DND-41 (cell line): ENCODE results near the gene ACSM2A.

Experiments
- ATAC-seq: fragments of 200-7000 bp; cut with Tn5 transposase; 3 replicates; pipeline ENCODE4 v1.9.1; 2021; ENCODE audit warnings: low read depth; ENCODE audit not compliant: insufficient read depth
- DNase-seq: peaks from one replicate; pipeline ENCODE4 v3.0.0-alpha.2; 2020
- H2AFZ ChIP-seq: 2 replicates; pipeline ENCODE4 v1.6.0; 2012; ENCODE audit warnings: low read depth, low read length
- H3K27ac ChIP-seq: 2 replicates; pipeline ENCODE4 v1.5.1; 2012; ENCODE audit warnings: low read length, inconsistent platforms
- H3K27me3 ChIP-seq: fragments of 200-600 bp; sonication (generic); 2 replicates; pipeline ENCODE4 v1.6.0; 2012; ENCODE audit warnings: low read length, mild to moderate bottlenecking, inconsistent platforms; ENCODE audit not compliant: insufficient read depth, poor library complexity
- H3K36me3 ChIP-seq: 2 replicates; pipeline ENCODE4 v1.5.1; 2012; ENCODE audit warnings: low read length, inconsistent platforms; ENCODE audit not compliant: insufficient read depth
- H3K4me1 ChIP-seq: 2 replicates; pipeline ENCODE4 v1.5.1; 2012; ENCODE audit warnings: mild to moderate bottlenecking, low read length; ENCODE audit not compliant: insufficient read depth
- H3K4me2 ChIP-seq: 2 replicates; pipeline ENCODE4 v1.6.0; 2012; ENCODE audit warnings: mild to moderate bottlenecking, moderate library complexity, low read length, inconsistent platforms; ENCODE audit not compliant: insufficient read depth
- H3K4me3 ChIP-seq, 2 experiments: fragments of 200-600 bp in 1 of 2; shearing (Covaris generic) in 1 of 2; 2 replicates each; pipeline ENCODE4 v1.5.1; 2012 to 2016; ENCODE audit warnings: inconsistent platforms in 2 of 2, low read length in 2 of 2, mild to moderate bottlenecking in 2 of 2, low read depth in 1 of 2, moderate library complexity in 1 of 2
- H3K79me2 ChIP-seq: 2 replicates; pipeline ENCODE4 v1.6.0; 2012; ENCODE audit warnings: low read length, inconsistent platforms; ENCODE audit not compliant: insufficient read depth
- H3K9ac ChIP-seq: 2 replicates; pipeline ENCODE4 v1.6.0; 2012; ENCODE audit warnings: low read depth, mild to moderate bottlenecking, inconsistent platforms, low read length, moderate library complexity
- H3K9me3 ChIP-seq: 2 replicates; pipeline ENCODE4 v1.5.1; 2012; ENCODE audit warnings: low read length, moderate library complexity, mild to moderate bottlenecking, inconsistent platforms; ENCODE audit not compliant: insufficient read depth, severe bottlenecking
- H4K20me1 ChIP-seq: 2 replicates; pipeline ENCODE4 v1.6.0; 2012; ENCODE audit warnings: low read length; ENCODE audit not compliant: insufficient read depth
- CTCF ChIP-seq: IDR thresholded peaks from 2 replicates; pipeline ENCODE4 v1.5.1; 2012; ENCODE audit warnings: borderline replicate concordance, low read length, moderate library complexity, mild to moderate bottlenecking; ENCODE audit not compliant: poor library complexity, severe bottlenecking; ENCODE audit errors: extremely low read depth
- EZH2 ChIP-seq: IDR thresholded peaks from 3 replicates; pipeline ENCODE4 v1.6.1; 2012; ENCODE audit warnings: borderline replicate concordance, low read depth, mild to moderate bottlenecking, moderate library complexity, low read length, inconsistent platforms; ENCODE audit not compliant: severe bottlenecking

Gene ACSM2A

GRCh38 chr16:20510323-20510722 is 59.0 kb downstream of the ACSM2A start:
- Histone ChIP-seq H3K9ac (no peak overlapping the region), H4K20me1 (no peaks in the 10 kb centered on the region), H2AFZ (no peak overlapping the region), H3K79me2 (no peaks in the 10 kb centered on the region), H3K27me3 (no peaks in the 10 kb centered on the region), H3K36me3 (no peaks in the 10 kb centered on the region), H3K4me3 (no peak overlapping the region), H3K27ac (no peak overlapping the region), H3K4me2 (no peak overlapping the region), H3K9me3 (peaks cover 8% of the 10 kb centered on the region), H3K4me1 (no peaks in the 10 kb centered on the region)
- TF ChIP-seq CTCF: no peak
- DNase-seq (no peak), ATAC-seq (no peak)

DNA sequence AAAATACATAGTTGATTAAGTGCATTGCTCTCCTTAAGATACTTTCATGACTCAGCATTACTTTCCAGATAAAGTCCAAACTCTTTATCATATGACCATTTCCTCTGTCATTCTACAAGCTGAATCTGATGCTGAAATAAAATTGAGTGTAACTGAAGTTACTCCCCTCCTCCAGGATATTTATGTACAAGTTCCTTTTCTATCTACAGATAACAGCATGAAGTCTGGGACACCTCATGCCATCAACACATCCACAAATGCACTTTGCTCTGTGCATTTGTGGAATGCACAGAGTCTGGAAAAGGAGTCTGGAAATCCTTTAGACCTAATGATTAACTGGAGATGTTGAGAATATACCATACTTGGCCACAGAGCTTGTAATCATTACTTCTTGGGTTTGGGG is 64.4 kb downstream of the ACSM2A start:
- TF ChIP-seq EZH2 (no peak), CTCF (no peak)

DNA sequence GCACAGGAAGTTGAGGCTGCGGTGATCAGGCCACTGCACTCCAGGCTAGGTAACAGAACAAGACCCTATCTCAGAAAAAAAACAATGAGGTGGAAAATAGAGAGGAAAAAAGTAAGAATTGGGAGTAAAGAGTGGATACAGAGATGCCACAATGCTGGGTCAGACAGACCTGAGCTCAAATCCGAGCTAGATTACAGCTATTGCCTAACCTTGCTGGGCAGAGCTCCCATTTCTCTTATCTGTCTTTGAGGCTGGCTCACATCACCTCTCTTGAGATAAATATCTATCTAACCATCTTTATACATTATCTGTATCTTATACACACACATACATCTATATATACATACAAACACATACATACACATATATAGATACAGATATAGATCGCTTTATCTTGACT is 65.8 kb downstream of the ACSM2A start:
- no peak for DNase-seq
- Histone ChIP-seq H3K9me3 (no peaks in the 10 kb centered on the region), H3K27me3 (no peaks in the 10 kb centered on the region), H3K79me2 (no peaks in the 10 kb centered on the region), H3K27ac (no peak overlapping the region), H3K4me3 (no peak overlapping the region), H3K4me2 (no peak overlapping the region), H3K4me1 (no peaks in the 10 kb centered on the region), H3K9ac (no peak overlapping the region), H3K36me3 (no peaks in the 10 kb centered on the region), H2AFZ (no peak overlapping the region), H4K20me1 (no peaks in the 10 kb centered on the region)
- no peak for ATAC-seq
- TF ChIP-seq CTCF: no peak
- TF ChIP-seq EZH2: no peak

More for the DNA sequence above, 64.4 kb downstream of the ACSM2A start:
- H3K27me3 ChIP-seq: no peaks in the 10 kb centered on the region
- H2AFZ ChIP-seq: no peak overlapping the region
- no peak for DNase-seq
- H3K79me2 ChIP-seq: no peaks in the 10 kb centered on the region
- H3K4me3 ChIP-seq: no peak overlapping the region
- no peaks in the 10 kb centered on the region for H3K4me1 ChIP-seq
- H3K9me3 ChIP-seq: no peaks in the 10 kb centered on the region
- no peaks in the 10 kb centered on the region for H3K36me3 ChIP-seq
- ATAC-seq: no peak
- H4K20me1 ChIP-seq: no peaks in the 10 kb centered on the region
- no peak overlapping the region for H3K9ac ChIP-seq
- no peak overlapping the region for H3K4me2 ChIP-seq
- no peak overlapping the region for H3K27ac ChIP-seq

DNA sequence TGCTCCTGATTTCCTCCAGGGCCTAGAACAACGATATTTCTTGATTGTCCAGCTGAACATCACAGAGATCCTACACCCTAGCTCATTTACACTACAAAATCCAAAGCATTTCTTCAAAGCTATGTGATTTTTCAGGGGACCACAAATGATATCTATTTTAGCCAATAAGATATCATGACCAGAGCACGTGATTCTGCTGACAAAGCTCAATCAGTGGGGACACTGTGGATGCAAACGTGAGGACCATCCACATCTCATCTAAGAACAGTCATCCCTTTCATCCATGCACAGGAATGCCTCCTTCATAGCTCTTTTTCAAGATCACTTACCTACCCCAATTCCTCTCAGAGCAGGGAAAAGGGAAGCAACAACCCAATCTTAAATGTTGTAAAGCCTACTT is 67.9 kb downstream of the ACSM2A start:
- ATAC-seq (no peak), DNase-seq (no peak)
- H3K9me3 ChIP-seq: no peaks in the 10 kb centered on the region
- no peak overlapping the region for H3K9ac ChIP-seq
- H3K4me2 ChIP-seq: no peak overlapping the region
- no peaks in the 10 kb centered on the region for H3K4me1 ChIP-seq
- H3K27me3 ChIP-seq: no peaks in the 10 kb centered on the region
- no peak overlapping the region for H3K27ac ChIP-seq
- H4K20me1 ChIP-seq: no peaks in the 10 kb centered on the region
- H3K79me2 ChIP-seq: no peaks in the 10 kb centered on the region
- no peaks in the 10 kb centered on the region for H3K36me3 ChIP-seq
- H3K4me3 ChIP-seq: no peak overlapping the region
- no peak overlapping the region for H2AFZ ChIP-seq
- TF ChIP-seq EZH2: no peak
